ENCODE data around the gene FUNDC2. TPM values are rescaled to one million over a fixed set of nuclear protein-coding genes. Genes with fewer than 3 reads are reported as not detected.

Gene FUNDC2
- total RNA-seq, 1 donor from 2014 or later, result 79.7 TPM

- Histone ChIP-seq H3K4me1 (peaks cover 8% of the 10 kb centered on the region), H3K9me3 (no peaks in the 10 kb centered on the region), H3K27ac (peak overlapping the region; percentile 98), H3K36me3 (no peaks in the 10 kb centered on the region), H3K4me3 (peak overlapping the region; percentile 61), H3K27me3 (ENCODE audit: low read depth) (no peaks in the 10 kb centered on the region)
- TF ChIP-seq CTCF (IDR thresholded peaks at IDR 0.05), result no peak
- ATAC-seq (peak; percentile 25 to 46), DNase-seq (no peak)
- intact Hi-C loops (cut with DNase I), result no loop called here
Measured at GRCh38 chrX:155027509-155028066, 944 bp downstream of the FUNDC2 start.

DNA sequence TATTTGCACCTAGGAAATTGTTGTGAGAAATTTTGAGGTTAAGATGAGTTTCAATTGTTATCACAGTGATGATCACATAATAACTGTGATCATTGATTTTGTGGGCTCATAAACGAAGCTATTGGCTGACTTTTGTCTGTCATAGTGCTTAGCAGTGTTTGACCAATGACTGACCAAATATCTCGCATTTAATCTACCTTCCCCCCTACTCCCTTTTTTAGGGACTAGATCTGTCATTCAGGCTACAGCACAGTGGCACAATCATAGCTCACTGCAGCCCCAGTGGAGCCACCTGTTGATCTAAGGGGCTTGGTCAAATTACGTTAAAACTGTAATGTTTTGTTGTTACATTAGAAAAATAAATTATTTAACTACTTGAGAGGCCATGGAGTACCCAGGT is 1.5 kb downstream of the FUNDC2 start:
- no peak for TF ChIP-seq CTCF (IDR thresholded peaks at IDR 0.05)
- Histone ChIP-seq H3K9me3 (no peaks in the 10 kb centered on the region), H3K36me3 (no peaks in the 10 kb centered on the region), H3K27me3 (ENCODE audit: low read depth) (no peaks in the 10 kb centered on the region), H3K4me3 (peak overlapping the region; percentile 61), H3K4me1 (peaks cover 8% of the 10 kb centered on the region), H3K27ac (peak overlapping the region; percentile 98)
- intact Hi-C loops (cut with DNase I), result no loop called here
- ATAC-seq (no peak), DNase-seq (no peak)

- TF ChIP-seq CTCF (IDR thresholded peaks at IDR 0.05), result no peak
- Histone ChIP-seq H3K27me3 (ENCODE audit: low read depth) (no peaks in the 10 kb centered on the region), H3K4me1 (peaks cover 8% of the 10 kb centered on the region), H3K9me3 (no peaks in the 10 kb centered on the region), H3K4me3 (no peak overlapping the region), H3K27ac (no peak overlapping the region), H3K36me3 (peaks cover 7% of the 10 kb centered on the region)
- no peak for DNase-seq
- ATAC-seq, result no peak
- intact Hi-C loops (cut with DNase I), result no loop called here
Measured at GRCh38 chrX:155028877-155029291, 2.2 kb downstream of the FUNDC2 start.

DNA sequence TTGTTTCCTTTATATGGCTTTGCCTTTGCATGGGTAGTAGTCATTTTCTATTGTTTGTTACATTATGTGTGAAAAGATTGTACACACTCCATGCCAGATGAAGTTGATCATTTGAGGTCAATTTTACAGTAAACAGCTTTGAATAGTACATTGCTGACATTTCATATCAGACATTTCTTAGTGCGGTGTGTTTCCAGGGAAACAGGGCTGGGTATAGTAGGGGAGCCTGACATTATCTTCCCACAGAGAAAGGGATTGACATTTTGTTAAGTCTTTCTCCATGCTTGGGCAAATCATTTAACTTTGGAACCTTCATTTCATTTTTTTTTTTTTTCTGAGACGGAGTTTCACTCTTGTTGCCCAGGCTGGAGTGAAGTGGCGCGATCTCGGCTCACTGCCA is 5.0 kb downstream of the FUNDC2 start:
- H3K4me1 ChIP-seq, result peaks cover 8% of the 10 kb centered on the region
- peaks cover 23% of the 10 kb centered on the region for H3K36me3 ChIP-seq
- H3K4me3 ChIP-seq, result no peak overlapping the region
- H3K9me3 ChIP-seq, result no peaks in the 10 kb centered on the region
- no peak for DNase-seq
- intact Hi-C loops (cut with DNase I), result loop anchor here (10.0 kb wide), 1 partner anchor 47 kb away; no protein-coding TSS in a partner anchor
- no peak overlapping the region for H3K27ac ChIP-seq
- TF ChIP-seq CTCF (IDR thresholded peaks at IDR 0.05), result no peak
- H3K27me3 ChIP-seq (ENCODE audit: low read depth), result no peaks in the 10 kb centered on the region
- no peak for ATAC-seq

DNA sequence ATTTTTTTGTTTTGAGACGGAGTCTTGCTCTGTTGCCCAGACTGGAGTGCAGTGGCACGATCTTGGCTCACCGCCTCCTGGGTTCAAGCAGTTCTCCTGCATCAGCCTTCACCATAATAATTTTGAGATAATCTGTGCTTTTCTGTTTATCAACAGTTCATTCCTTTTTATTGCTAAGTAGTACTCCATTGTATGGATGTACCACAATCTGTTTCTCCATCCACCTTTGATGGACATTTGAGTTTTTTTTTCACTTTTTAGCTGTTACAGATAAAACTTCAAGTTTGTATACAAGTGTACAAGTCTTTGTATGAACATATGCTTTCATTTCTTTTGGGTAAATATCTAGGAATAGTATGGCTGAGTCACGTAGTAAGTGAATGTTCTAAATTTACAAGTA is 9.0 kb downstream of the FUNDC2 start:
- H3K4me3 ChIP-seq, result no peak overlapping the region
- ATAC-seq (no peak), DNase-seq (no peak)
- no peak overlapping the region for H3K27ac ChIP-seq
- intact Hi-C loops (cut with DNase I), result loop anchor here (10.0 kb wide), 1 partner anchor 51 kb away; no protein-coding TSS in a partner anchor
- no peaks in the 10 kb centered on the region for H3K9me3 ChIP-seq
- peaks cover 23% of the 10 kb centered on the region for H3K36me3 ChIP-seq
- no peaks in the 10 kb centered on the region for H3K27me3 ChIP-seq (ENCODE audit: low read depth)
- no peak for TF ChIP-seq CTCF (IDR thresholded peaks at IDR 0.05)
- H3K4me1 ChIP-seq, result no peaks in the 10 kb centered on the region
